ENCODE data around the gene LYSMD1. TPM values are rescaled to one million over a fixed set of nuclear protein-coding genes. Genes with fewer than 3 reads are reported as not detected.

Gene LYSMD1
- total RNA-seq, 1 donor from 2014 or later = 7.5 TPM

GRCh38 chr1:151144474-151145303, 21.0 kb downstream of the LYSMD1 start:
- Mint-ChIP-seq H3K4me1 (ENCODE audit: unreplicated experiment) (peaks cover 49% of the 10 kb centered on the region), H3K27ac (ENCODE audit: unreplicated experiment) (peak overlapping the region; percentile 95), H3K27me3 (ENCODE audit: unreplicated experiment) (peaks cover 12% of the 10 kb centered on the region), H3K9me3 (ENCODE audit: unreplicated experiment) (no peaks in the 10 kb centered on the region), H3K36me3 (ENCODE audit: low read depth, unreplicated experiment) (peaks cover 26% of the 10 kb centered on the region), H3K4me3 (ENCODE audit: unreplicated experiment) (peak overlapping the region; percentile 97)
- TF ChIP-seq, protein P1, sequence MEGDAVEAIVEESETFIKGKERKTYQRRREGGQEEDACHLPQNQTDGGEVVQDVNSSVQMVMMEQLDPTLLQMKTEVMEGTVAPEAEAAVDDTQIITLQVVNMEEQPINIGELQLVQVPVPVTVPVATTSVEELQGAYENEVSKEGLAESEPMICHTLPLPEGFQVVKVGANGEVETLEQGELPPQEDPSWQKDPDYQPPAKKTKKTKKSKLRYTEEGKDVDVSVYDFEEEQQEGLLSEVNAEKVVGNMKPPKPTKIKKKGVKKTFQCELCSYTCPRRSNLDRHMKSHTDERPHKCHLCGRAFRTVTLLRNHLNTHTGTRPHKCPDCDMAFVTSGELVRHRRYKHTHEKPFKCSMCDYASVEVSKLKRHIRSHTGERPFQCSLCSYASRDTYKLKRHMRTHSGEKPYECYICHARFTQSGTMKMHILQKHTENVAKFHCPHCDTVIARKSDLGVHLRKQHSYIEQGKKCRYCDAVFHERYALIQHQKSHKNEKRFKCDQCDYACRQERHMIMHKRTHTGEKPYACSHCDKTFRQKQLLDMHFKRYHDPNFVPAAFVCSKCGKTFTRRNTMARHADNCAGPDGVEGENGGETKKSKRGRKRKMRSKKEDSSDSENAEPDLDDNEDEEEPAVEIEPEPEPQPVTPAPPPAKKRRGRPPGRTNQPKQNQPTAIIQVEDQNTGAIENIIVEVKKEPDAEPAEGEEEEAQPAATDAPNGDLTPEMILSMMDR (IDR thresholded peaks at IDR 0.05; ENCODE audit: unreplicated experiment) = no peak
- DNase-seq (ENCODE audit: low spot score) = no peak

DNA sequence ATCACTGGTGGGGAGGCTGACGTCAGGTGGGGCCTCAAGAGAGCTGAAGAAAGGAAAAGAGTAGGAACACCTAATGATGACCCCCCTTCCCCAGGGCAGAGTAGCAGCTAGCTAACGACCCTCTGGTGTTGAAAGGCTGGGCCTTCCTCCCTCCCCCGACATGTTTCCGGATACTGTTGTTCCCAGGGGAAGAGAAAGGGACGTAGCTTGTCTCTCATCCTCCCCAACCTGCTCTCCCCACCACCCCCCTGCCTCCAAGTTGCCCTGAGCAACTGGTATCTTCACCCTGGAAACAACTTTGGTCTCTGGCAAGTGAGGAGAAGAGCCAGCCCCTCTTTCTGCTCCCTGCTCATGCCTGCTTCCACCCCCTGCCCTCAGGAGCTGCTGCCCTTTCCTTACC, 21.7 kb downstream of the LYSMD1 start:
- H3K4me3 Mint-ChIP-seq (ENCODE audit: unreplicated experiment) = peak overlapping the region; percentile 97

DNA sequence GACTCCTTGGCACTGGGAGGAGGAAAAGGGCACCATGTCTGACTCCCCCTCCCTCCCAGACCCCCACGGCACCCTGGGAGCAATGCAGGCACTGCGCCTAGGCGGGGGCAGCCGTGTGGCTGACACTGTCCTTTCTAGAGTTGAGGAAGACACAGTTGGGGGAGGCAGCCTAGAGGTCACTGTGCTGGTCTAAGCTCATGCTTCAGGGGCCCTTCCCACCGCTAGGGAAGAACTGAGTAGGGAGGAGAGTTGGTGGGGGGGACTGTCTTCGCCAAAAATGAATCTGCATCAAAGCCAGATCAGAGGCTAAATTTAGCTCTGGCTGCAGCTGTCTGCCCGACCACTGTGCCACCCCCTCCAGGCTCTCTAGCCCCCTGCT, 22.7 kb downstream of the LYSMD1 start:
- H3K4me3 Mint-ChIP-seq (ENCODE audit: unreplicated experiment) = no peak overlapping the region
- H3K36me3 Mint-ChIP-seq (ENCODE audit: low read depth, unreplicated experiment) = peaks cover 31% of the 10 kb centered on the region
- TF ChIP-seq, protein P1 (IDR thresholded peaks at IDR 0.05; ENCODE audit: unreplicated experiment) = no peak
- H3K27me3 Mint-ChIP-seq (ENCODE audit: unreplicated experiment) = peaks cover 13% of the 10 kb centered on the region
- H3K27ac Mint-ChIP-seq (ENCODE audit: unreplicated experiment) = peak overlapping the region; percentile 48
- no peaks in the 10 kb centered on the region for H3K9me3 Mint-ChIP-seq (ENCODE audit: unreplicated experiment)
- no peak for DNase-seq (ENCODE audit: low spot score)
- H3K4me1 Mint-ChIP-seq (ENCODE audit: unreplicated experiment) = peaks cover 42% of the 10 kb centered on the region

More for the DNA sequence above, 21.7 kb downstream of the LYSMD1 start:
- TF ChIP-seq, protein P1 (IDR thresholded peaks at IDR 0.05; ENCODE audit: unreplicated experiment) = no peak
- peak; percentile 50 for DNase-seq (ENCODE audit: low spot score)
- Mint-ChIP-seq H3K4me1 (ENCODE audit: unreplicated experiment) (peaks cover 48% of the 10 kb centered on the region), H3K36me3 (ENCODE audit: low read depth, unreplicated experiment) (peaks cover 32% of the 10 kb centered on the region), H3K27me3 (ENCODE audit: unreplicated experiment) (peaks cover 15% of the 10 kb centered on the region), H3K9me3 (ENCODE audit: unreplicated experiment) (no peaks in the 10 kb centered on the region), H3K27ac (ENCODE audit: unreplicated experiment) (peak overlapping the region; percentile 95)

GRCh38 chr1:151142411-151143056, 23.2 kb downstream of the LYSMD1 start:
- no peak overlapping the region for H3K4me3 Mint-ChIP-seq (ENCODE audit: unreplicated experiment)
- DNase-seq (ENCODE audit: low spot score) = no peak
- H3K36me3 Mint-ChIP-seq (ENCODE audit: low read depth, unreplicated experiment) = peaks cover 36% of the 10 kb centered on the region
- peaks cover 37% of the 10 kb centered on the region for H3K4me1 Mint-ChIP-seq (ENCODE audit: unreplicated experiment)
- TF ChIP-seq, protein P1 (IDR thresholded peaks at IDR 0.05; ENCODE audit: unreplicated experiment) = no peak
- H3K9me3 Mint-ChIP-seq (ENCODE audit: unreplicated experiment) = no peaks in the 10 kb centered on the region
- H3K27me3 Mint-ChIP-seq (ENCODE audit: unreplicated experiment) = peaks cover 14% of the 10 kb centered on the region
- no peak overlapping the region for H3K27ac Mint-ChIP-seq (ENCODE audit: unreplicated experiment)

GRCh38 chr1:151137789-151138188, 27.9 kb downstream of the LYSMD1 start:
- Mint-ChIP-seq H3K27ac (ENCODE audit: unreplicated experiment) (no peak overlapping the region), H3K36me3 (ENCODE audit: low read depth, unreplicated experiment) (peaks cover 56% of the 10 kb centered on the region), H3K4me3 (ENCODE audit: unreplicated experiment) (no peak overlapping the region), H3K4me1 (ENCODE audit: unreplicated experiment) (peaks cover 15% of the 10 kb centered on the region), H3K27me3 (ENCODE audit: unreplicated experiment) (peaks cover 16% of the 10 kb centered on the region), H3K9me3 (ENCODE audit: unreplicated experiment) (no peaks in the 10 kb centered on the region)
- no peak for DNase-seq (ENCODE audit: low spot score)
- TF ChIP-seq, protein P1 (IDR thresholded peaks at IDR 0.05; ENCODE audit: unreplicated experiment) = no peak

Data from endothelial cell (in vitro differentiated cells).